Choroid plexus epithelial cell (primary cell): ENCODE results near the gene RAB33B.

Experiments
- DNase-seq: peaks from one replicate; pipeline ENCODE4 v3.0.0-alpha.2; 2010; ENCODE audit warnings: low read depth
- H3K4me3 ChIP-seq: 2 replicates; pipeline ENCODE4 v1.5.1; 2011; ENCODE audit warnings: low read depth, mild to moderate bottlenecking, control low read depth, low read length, moderate library complexity
- CTCF ChIP-seq: conservative IDR thresholded peaks from 2 replicates; pipeline ENCODE4 v1.5.1; 2011; ENCODE audit warnings: low read depth, mild to moderate bottlenecking, control low read depth, inconsistent platforms, low read length, moderate library complexity

RAB33B gene

GRCh38 chr4:139453041-139453370, 915 bp upstream of the RAB33B start:
- peak; percentile 58 for TF ChIP-seq CTCF
- H3K4me3 ChIP-seq, result peak overlapping the region; percentile 91
- peak; percentile 88 for DNase-seq

- TF ChIP-seq CTCF, result peak; percentile 14
- H3K4me3 ChIP-seq, result peak overlapping the region; percentile 91
These were observed 380 bp upstream of the RAB33B start for GRCh38 chr4:139453371-139454110.

GRCh38 chr4:139455126-139455538, 1.2 kb downstream of the RAB33B start:
- no peak for DNase-seq
- peak overlapping the region; percentile 91 for H3K4me3 ChIP-seq
- TF ChIP-seq CTCF, result no peak

More at GRCh38 chr4:139453371-139454110, 380 bp upstream of the RAB33B start:
- peak; percentile 99 for DNase-seq

- H3K4me3 ChIP-seq, result no peak overlapping the region
- TF ChIP-seq CTCF, result no peak
- no peak for DNase-seq
These were observed 3.4 kb downstream of the RAB33B start for GRCh38 chr4:139457318-139457717.

GRCh38 chr4:139458543-139458942, 4.6 kb downstream of the RAB33B start:
- no peak for TF ChIP-seq CTCF
- DNase-seq, result no peak
- no peak overlapping the region for H3K4me3 ChIP-seq

- no peak for DNase-seq
- no peak overlapping the region for H3K4me3 ChIP-seq
- TF ChIP-seq CTCF, result no peak
These were observed 5.1 kb downstream of the RAB33B start for GRCh38 chr4:139458999-139459398.

- H3K4me3 ChIP-seq, result no peak overlapping the region
- no peak for TF ChIP-seq CTCF
- DNase-seq, result no peak
These were observed 6.6 kb downstream of the RAB33B start for GRCh38 chr4:139460565-139460964.
